ENCODE results near the gene HS2ST1.

DNA sequence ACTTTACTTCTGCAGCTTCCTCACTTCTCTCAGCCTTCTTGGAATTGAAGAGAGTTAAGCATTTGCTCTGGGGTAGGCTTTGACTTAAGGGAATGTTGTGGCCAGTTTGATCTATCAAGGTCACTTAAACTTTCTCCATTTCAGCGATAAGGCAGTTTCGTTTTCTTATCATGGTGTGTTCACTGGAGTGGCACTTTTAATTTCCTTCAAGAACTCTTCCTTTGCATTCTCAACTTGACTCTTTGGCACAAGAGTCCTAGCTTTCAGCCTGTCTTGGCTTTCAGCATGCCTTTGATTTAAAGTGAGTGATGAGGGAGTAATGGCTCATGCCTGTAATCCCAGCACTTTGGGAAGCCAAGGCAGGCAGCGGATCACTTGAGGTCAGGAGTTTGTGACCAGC lies 38.7 kb downstream of the HS2ST1 start:
- TF ChIP-seq, protein P1, sequence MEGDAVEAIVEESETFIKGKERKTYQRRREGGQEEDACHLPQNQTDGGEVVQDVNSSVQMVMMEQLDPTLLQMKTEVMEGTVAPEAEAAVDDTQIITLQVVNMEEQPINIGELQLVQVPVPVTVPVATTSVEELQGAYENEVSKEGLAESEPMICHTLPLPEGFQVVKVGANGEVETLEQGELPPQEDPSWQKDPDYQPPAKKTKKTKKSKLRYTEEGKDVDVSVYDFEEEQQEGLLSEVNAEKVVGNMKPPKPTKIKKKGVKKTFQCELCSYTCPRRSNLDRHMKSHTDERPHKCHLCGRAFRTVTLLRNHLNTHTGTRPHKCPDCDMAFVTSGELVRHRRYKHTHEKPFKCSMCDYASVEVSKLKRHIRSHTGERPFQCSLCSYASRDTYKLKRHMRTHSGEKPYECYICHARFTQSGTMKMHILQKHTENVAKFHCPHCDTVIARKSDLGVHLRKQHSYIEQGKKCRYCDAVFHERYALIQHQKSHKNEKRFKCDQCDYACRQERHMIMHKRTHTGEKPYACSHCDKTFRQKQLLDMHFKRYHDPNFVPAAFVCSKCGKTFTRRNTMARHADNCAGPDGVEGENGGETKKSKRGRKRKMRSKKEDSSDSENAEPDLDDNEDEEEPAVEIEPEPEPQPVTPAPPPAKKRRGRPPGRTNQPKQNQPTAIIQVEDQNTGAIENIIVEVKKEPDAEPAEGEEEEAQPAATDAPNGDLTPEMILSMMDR (IDR thresholded peaks at IDR 0.05; ENCODE audit: low read depth, low read length) = no peak
- no peak for TF ChIP-seq POLR2A (IDR thresholded peaks at IDR 0.05; ENCODE audit: extremely low read depth, insufficient read length)

Data from NB4 (cell line).